ENCODE results near the gene PRDM15. TPM values are rescaled to one million over a fixed set of nuclear protein-coding genes. Genes with fewer than 3 reads are reported as not detected.
A peak's percentile ranks its signal among the peaks of the same experiment; 100 is the strongest.

Gene PRDM15
- total RNA-seq, 6 donors from 2014 or later: 5.3 to 31.4 (median 7.4) TPM

GRCh38 chr21:41923631-41924367, 44.7 kb upstream of the PRDM15 start:
- ATAC-seq (ENCODE audit: low FRiP score in 2 of 2) (peak in 1 of 2 donors; percentile 88), DNase-seq (no peak)
- no peaks in the 10 kb centered on the region for H3K27me3 ChIP-seq
- 35 to 49% methylated on average over 7 of the region's 7 CpGs for WGBS, 2 donors
- peak overlapping the region in 1 of 4 donors; percentile 8 for H3K4me3 ChIP-seq
- H3K36me3 ChIP-seq: peaks cover 0 to 2% (median 0%) of the 10 kb centered on the region in 4 donors
- H3K4me1 ChIP-seq: peaks cover 39 to 49% (median 43%) of the 10 kb centered on the region in 4 donors
- H3K9me3 ChIP-seq: no peaks in the 10 kb centered on the region
- peak overlapping the region; percentile 67 to 92 (median 84) for H3K27ac ChIP-seq
- TF ChIP-seq CTCF (IDR thresholded peaks at IDR 0.05): no peak
- no peak for TF ChIP-seq POLR2A (IDR thresholded peaks at IDR 0.05)
- TF ChIP-seq POLR2AphosphoS5 (IDR thresholded peaks at IDR 0.05): no peak
- no peak for TF ChIP-seq EP300 (IDR thresholded peaks at IDR 0.05)

DNA sequence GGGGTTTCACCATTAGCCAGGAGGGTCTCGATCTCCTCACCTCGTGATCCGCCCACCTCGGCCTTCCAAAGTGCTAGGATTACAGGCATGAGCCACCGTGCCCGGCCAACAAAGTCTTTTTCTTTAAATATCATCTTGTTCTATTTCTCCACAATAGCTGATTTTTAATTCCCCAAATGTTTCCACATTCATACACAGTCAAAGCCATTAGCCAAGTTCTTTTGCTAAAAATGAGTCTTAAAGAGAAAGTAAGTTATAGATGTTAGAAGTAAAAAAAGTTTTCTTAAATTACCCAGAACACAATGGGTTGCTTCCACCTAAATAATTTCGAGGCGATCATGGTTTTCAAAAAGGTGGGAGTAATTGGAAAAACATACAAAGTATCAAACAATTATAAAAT, 44.0 kb upstream of the PRDM15 start:
- WGBS, 2 donors: 72 to 88% methylated on average over 8 of the region's 8 CpGs
- no peak overlapping the region for H3K4me3 ChIP-seq
- H3K4me1 ChIP-seq: peaks cover 36 to 43% (median 38%) of the 10 kb centered on the region in 4 donors
- DNase-seq (no peak), ATAC-seq (ENCODE audit: low FRiP score in 2 of 2) (no peak)
- no peaks in the 10 kb centered on the region for H3K27me3 ChIP-seq
- peaks cover 0 to 9% (median 0%) of the 10 kb centered on the region in 4 donors for H3K36me3 ChIP-seq
- H3K27ac ChIP-seq: peak overlapping the region in 2 of 4 donors; percentile 92
- TF ChIP-seq CTCF (IDR thresholded peaks at IDR 0.05): no peak
- no peak for TF ChIP-seq POLR2AphosphoS5 (IDR thresholded peaks at IDR 0.05)
- TF ChIP-seq EP300 (IDR thresholded peaks at IDR 0.05): no peak
- TF ChIP-seq POLR2A (IDR thresholded peaks at IDR 0.05): no peak
- no peaks in the 10 kb centered on the region for H3K9me3 ChIP-seq

GRCh38 chr21:41921021-41921420, 41.9 kb upstream of the PRDM15 start:
- Histone ChIP-seq H3K27me3 (no peaks in the 10 kb centered on the region), H3K27ac (no peak overlapping the region), H3K9me3 (no peaks in the 10 kb centered on the region), H3K4me3 (no peak overlapping the region), H3K4me1 (peaks cover 16 to 24% (median 22%) of the 10 kb centered on the region in 4 donors), H3K36me3 (peaks cover 5 to 26% (median 17%) of the 10 kb centered on the region in 4 donors)
- ATAC-seq (ENCODE audit: low FRiP score in 2 of 2): no peak
- DNase-seq: peak in 1 of 2 donors; percentile 19
- no peak for TF ChIP-seq CTCF (IDR thresholded peaks at IDR 0.05)
- no peak for TF ChIP-seq POLR2AphosphoS5 (IDR thresholded peaks at IDR 0.05)
- no peak for TF ChIP-seq EP300 (IDR thresholded peaks at IDR 0.05)
- no peak for TF ChIP-seq POLR2A (IDR thresholded peaks at IDR 0.05)
- WGBS, 2 donors: 67 to 78% methylated on average over 7 of the region's 7 CpGs

DNA sequence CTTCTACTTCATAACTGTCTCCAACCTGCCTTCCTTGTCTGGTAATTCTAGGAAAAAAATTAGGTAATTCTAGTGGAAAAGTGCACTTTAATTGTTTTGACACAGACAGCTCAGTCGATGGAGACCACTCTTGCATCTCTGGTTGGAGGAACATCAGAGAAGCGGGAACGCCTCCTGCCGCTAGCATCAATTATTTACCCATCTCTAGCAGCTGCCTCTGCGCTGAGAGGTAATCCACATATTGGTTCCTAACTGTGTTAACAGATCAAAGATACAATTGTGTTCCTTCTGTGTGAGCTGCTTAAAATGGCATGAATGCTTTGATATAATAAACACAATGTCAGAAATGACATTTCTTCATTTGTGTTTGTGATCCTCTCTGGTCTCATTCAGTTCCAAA, 41.3 kb upstream of the PRDM15 start:
- ATAC-seq (ENCODE audit: low FRiP score in 2 of 2): no peak
- H3K36me3 ChIP-seq: peaks cover 5 to 26% (median 20%) of the 10 kb centered on the region in 4 donors

More for the DNA sequence above, 41.3 kb upstream of the PRDM15 start:
- Histone ChIP-seq H3K27ac (no peak overlapping the region), H3K4me3 (no peak overlapping the region), H3K4me1 (peaks cover 11 to 19% (median 16%) of the 10 kb centered on the region in 4 donors), H3K9me3 (no peaks in the 10 kb centered on the region), H3K27me3 (no peaks in the 10 kb centered on the region)
- DNase-seq: no peak
- 88 to 89% methylated on average over 5 of the region's 5 CpGs for WGBS, 2 donors
- TF ChIP-seq CTCF (IDR thresholded peaks at IDR 0.05) (no peak), POLR2A (IDR thresholded peaks at IDR 0.05) (no peak), EP300 (IDR thresholded peaks at IDR 0.05) (no peak), POLR2AphosphoS5 (IDR thresholded peaks at IDR 0.05) (no peak)
